GM19351 (cell line): ENCODE results near the gene ZP1.

Source experiments
- ATAC-seq: cut with Tn5 transposase; IDR thresholded peaks from one replicate; pipeline ENCODE4 v1.9.1; 2021; ENCODE audit warnings: mild to moderate bottlenecking, moderate library complexity; ENCODE audit not compliant: unreplicated experiment

Gene ZP1

DNA sequence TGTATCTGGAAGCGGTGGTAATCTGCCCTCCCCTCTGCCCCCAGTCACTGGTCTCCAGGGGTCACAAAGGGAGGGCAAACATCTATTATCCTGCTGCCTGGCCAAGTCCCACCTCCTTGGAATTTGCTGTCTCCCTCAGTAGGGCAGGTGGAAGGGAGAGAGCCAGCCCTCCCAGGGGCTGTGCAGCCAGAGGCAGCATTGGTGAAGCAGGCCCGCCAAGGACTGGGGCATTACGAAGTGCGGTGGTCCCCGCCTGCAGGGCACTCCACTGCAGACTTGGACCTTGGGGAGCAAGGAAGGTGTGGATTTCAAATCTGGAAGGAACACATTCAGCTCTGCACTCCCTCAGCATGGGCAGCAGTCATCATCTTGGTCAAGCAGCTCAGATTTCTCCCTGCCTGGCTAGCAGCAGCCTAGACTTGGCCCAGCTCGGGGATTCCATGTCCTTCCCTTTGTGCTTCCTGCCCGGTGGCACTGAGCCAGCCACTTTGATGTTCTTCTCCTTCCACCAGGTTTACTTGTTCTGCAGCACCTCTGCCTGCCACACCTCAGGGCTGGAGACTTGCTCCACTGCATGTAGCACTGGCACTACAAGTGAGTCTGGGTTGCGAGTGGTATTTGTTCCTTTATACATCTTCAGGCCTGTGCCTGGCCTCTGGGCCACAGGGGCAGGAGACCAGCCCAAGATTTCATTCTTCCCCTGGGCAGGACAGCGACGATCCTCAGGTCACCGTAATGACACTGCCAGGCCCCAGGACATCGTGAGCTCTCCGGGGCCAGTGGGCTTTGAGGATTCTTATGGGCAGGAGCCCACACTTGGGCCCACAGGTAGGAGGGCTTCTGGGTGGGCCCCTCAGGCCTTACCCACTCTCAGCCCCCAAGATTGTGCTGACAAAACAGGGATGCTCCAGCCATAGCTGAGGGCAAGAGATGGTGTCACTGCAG, 7.4 kb downstream of the ZP1 start:
- no peak for ATAC-seq

DNA sequence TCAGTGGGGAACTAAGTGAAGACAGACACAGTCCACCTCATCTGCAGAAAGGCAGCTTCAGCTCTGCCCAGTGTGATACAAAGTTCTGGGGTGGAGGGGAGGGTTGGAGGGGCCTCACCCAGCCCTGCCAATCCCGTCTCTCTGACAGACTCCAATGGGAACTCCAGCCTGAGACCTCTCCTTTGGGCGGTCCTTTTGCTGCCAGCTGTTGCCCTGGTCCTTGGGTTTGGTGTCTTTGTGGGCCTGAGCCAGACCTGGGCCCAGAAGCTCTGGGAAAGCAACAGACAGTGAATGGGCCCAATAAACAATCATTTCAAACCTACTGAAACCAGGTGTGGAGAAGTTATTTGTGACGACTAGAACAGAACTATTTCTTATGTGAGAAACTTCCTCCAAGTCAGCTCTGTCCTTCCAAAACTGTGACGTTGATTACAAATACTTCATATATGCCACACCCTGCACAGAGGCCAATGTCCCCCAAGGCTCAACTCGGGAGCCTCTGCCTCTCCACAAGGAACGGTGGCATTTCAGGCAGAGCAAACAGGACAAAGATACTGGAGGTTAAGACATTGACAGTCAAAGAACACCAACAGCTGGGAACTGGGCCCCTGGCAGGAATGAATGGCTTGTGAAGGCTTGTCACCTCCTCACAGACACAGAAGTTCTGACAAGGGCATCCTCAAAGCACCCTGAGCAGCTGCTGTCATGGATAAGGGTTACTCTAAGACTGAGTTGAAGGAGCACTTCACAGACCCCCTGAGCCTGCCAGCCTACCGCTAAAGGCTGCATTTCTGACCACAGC, 8.2 kb downstream of the ZP1 start:
- no peak for ATAC-seq

DNA sequence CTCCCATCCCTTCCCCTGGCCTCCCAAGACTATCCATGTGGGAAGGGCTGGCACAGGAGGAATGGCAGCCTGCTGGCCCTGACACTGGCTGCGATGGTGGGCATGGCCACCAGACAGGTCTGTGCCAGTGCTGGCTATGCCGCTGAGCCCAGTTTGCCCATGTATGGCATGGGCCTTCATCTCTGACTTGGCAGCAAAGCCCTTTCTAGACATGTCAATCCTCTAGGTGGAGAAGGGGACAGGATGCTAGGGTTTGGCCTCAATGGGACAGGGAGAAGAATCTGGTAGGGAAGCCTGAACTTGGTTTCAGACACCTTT, 8.8 kb downstream of the ZP1 start:
- ATAC-seq = no peak

DNA sequence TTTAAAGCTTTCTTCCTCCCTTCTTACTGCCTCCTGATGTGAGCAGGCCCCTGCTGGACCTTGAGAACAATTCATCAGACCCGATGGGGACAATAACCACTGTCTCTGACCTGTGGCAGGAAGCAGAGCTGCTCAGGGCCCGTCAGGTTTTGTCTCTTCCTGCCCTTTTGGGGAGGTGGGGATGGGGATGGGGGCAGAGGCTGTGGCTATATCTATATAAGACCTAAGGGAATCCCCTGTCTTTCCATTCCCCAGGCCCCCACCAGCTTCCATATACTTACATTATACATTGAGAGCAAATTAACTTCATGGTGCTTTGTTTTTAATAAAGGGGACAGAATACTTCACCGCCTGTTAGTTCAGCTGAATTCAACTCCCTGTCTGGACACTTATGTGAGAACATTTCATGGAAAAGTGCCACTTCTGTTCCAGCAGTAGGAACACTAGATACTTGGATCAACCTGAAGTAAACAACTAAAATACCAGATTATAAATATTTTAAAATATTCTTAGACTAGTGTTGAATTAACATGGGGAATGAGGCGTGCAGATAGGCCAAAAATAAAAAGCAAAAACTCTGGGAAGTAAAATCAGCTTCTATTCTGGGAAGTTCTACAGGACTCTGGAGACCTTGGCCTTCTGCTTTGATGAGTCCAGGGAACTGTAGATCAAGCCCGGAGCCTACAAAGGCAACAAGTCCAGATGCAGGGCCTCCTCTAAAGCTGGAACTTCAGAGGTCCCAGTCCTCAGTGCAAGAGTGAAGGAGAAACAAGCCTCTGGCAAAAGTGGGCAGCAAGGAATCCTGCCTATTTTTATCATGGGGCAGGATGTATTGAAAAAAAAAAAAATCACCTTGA, 11.1 kb downstream of the ZP1 start:
- ATAC-seq = no peak

DNA sequence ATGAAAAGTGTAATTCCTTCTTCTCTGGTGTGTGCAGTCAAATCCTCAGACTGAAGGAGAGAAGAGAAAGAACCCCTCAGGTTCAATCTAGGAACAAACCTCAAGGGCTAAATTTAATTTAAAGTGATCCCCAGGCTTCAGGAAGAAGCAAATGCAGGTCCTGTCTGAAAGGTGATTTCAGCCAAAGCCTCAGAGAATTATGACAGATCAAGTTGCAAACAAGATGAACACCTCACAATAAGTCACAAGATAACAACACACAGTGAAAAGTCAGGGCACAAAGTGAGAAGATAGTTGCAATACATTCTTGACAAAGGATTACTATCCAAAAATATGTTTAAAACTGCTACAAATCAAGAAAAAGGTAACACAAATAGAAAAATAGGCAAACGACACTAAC, 11.8 kb downstream of the ZP1 start:
- no peak for ATAC-seq

DNA sequence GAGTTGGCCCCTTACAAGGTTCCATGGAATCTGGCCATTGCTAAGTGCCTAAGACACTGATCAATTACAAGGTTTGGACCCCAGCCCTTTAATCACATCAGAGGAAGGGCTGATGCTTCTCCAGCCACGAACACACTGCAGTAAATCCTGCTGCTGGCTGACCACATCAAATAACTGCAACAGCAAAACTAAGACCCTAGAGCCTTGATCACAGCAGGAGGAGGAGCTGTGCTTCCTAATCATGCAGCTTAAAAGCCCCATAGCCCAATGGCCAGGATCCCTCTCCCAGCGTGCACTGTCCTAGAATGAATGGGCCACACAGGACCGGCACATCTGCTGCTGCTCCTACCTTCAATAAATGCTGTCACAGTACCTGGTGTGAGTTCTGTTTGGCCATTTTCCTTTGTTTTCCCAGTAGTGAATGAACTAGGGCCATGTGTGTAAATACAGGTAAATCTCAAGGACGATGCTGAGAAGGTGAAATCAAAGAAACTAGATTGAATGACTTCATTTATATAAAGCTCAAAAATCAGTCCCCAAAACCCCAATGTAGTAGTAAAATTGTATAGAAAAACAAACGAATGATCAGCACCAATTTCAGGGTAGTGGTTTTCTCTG, 12.7 kb downstream of the ZP1 start:
- no peak for ATAC-seq

DNA sequence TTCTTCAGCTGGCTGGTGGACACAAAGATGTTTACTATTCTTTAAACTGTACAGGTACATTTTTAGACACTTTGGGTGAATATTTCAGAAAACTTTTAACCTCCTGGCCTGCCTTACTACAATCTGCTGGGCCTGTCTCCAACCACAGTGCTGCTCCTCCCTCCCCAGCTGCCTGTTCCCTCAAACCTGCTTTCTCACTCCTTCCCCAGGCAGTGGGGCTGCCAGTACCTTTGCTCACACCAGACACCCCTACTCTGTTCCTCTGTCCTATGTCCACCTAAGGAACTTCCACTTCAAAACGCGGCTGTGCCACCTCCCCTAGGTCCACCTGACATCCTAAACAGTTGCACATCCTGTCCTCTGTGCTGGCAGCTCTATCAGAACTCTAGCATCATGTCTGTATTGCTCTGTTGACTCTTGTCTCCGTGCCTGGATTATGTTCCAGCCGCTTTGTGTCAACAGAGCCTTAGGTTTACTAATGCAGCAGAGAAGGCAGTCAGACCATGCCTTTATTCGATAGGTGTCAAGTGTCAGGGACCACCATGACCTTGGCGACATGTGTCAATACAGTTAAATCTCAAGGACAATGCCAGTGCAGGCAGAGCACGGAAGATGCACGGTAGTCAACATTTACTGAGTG, 13.4 kb downstream of the ZP1 start:
- ATAC-seq = no peak

DNA sequence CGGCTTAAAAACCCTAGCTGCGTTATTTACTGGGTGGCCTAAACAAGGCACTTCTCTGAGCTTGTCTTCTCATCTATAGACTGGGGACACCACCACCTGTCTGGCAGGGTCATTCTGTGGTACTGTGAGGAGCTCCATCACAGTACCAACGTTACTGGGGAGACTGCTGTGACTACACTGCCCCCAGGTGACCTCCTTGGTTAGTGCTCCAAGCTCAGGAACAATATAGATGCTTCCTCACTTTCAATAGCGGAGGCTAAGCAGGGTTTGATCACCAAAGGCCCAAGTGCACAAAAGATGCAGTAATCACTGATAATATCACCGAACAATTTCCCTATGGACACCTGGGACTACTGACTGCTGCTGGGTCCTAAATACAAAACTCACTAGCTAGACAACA, 20.2 kb downstream of the ZP1 start:
- ATAC-seq = no peak

DNA sequence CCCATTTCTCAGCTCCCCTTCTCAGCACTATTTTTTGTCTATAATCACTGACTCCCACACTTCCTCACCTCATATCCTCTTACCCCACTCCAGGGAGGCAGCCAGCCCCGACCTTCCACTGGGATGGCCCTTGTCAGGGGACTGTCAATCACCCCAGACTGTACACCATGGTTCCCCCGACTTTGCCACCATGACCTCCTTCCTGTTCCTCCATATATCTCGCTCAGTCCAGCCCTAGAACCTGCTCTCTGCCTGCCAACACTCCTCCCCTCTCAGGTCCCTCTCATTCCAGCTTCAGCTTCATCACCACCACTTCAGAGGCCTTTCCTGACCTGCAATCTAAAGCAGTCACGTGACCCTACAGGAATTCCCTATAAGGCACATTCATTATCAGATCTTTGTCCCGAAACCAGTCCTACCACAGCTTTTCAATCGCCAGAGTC, 22.5 kb downstream of the ZP1 start:
- no peak for ATAC-seq

DNA sequence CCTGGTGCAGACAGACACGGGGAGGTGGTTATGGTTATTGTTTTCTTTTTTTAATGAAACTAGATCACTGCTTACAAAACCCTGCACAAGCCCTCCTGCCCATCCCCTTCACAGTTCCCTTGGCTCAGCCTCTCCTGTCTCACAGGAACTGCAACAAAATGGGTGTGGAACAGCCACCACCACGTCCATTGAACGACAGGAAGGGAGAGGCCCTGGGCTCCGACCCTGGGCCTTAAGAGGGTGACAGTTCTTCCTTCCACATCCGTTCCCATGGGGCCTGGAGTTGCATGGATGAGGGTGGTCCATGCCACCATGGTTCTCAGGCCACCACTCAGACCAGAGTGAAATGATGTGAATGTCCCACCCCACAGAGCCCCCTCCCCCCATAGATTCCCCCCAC, 23.4 kb downstream of the ZP1 start:
- ATAC-seq = no peak

DNA sequence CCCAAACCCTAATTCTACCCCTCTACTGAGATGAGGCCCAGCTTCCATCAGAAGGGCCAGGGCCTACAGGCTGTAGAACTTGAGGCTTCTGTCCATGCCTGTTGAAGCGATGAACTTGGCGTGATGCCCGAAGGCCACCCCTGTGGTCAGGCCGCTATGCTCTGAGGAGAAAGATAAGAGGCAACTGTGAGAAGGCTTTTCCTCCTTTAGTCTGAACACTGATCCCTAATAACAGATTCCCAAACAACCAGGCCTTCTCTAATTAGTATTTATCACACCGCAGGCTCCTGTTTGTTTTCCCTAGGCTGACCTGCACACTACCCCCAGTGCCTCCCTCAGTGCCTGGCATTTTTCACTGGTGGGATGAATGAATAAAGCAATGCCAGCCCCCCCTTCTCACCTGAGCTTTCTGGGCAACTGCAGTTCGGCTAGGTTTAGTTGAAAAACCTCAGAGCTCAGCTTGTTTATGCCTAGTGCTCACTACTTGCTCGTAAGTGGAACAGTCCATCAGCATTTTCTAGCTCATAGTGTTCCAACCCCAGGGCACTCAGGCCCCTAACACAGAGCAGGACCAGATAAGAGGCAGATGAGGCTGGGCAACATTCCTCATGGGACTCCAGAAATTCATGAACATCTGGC, 23.9 kb downstream of the ZP1 start:
- no peak for ATAC-seq

DNA sequence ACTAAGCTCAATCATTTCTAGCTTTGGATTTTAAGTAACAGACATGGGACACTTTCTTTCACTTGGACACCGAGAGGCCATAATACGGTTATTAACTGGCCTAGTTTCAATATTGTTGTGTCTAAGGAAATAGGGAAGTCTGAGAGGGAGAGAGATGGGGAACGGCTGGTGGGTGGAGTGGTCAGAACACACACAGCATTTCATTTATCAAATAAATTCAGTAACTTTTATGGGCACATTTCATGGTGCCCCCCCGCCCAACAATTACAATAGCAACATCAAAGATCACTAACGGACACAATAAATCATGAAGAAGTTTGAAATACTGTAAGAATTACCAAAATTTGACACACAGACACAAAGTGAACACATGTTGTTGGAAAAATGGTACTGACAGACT, 28.3 kb downstream of the ZP1 start:
- ATAC-seq = no peak

DNA sequence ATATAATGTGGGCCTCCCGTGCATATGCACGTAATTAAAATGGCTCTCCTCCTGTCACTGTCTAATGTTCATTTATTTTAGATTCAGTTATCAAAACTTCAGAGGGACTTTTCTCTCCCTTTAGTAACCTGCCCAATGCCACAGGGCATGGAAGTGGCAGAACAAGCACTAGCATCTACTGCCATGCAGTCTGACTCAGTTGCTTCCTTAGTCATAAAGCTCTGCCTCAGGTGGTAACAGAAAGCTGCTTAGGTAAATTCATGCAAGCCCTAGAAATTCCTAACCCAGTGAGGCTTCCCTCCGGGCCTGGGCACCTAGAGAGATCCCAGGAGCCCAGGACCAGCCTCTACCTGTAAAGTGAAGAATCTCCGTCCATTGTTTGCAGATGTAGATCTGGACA, 30.2 kb downstream of the ZP1 start:
- ATAC-seq = no peak

DNA sequence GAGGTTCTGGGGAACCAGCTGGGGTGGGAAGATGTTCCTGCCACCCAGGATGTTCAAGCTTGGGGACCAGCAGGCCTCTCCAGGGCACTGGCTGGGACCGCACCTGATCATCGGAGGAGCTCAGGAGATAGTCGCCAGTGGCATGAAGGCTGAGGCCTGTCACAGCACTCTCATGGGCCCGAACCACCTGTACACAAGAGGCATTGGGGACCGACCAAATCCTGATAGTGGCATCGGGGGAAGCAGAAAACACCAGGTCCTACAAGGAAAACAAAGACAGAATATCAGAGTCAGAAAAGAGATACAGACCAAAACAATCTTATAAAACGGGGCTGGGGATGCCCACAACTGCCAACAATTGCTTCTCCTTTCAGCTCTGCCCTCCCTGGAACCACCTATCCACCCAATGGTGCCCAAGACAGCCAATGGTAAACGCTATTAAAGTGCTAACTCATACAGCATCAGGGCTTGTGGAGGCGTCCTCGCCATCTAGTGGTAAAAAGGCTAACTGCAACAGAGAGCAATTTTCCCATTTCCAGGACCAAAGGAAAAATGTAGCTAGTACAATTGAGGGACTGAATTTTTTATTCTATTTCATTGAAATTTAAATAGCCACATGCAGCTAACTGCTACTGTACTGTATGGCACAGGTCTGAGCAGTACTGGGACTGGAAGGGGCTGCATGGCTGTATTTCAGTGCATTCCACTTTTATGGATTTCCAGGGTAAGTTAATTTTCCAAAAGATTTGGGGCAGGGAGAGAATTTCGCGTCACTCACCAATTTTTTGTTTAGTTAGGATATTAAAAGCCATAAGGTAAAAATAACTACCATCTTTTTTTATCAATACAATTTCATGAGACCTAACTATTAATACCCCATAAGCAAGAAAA, 31.9 kb downstream of the ZP1 start:
- ATAC-seq = no peak

DNA sequence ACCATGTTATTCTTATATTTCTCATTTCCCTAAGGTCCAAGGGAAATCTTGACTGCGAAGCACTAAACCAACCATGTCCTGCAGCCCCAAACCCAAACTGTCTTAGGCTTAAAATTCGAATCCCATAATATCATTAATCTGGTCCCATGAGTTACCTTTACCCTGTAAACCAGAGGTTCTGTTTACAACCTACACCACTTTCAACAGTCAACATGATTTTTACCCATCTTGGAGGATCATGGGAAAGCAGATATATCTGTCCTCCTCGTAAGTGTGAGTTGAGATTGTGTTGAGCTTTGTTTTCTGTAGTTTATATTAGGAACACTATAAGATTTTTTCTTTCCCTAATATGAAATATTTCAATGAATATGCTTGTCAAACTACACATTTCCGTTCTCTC, 32.6 kb downstream of the ZP1 start:
- ATAC-seq = no peak

DNA sequence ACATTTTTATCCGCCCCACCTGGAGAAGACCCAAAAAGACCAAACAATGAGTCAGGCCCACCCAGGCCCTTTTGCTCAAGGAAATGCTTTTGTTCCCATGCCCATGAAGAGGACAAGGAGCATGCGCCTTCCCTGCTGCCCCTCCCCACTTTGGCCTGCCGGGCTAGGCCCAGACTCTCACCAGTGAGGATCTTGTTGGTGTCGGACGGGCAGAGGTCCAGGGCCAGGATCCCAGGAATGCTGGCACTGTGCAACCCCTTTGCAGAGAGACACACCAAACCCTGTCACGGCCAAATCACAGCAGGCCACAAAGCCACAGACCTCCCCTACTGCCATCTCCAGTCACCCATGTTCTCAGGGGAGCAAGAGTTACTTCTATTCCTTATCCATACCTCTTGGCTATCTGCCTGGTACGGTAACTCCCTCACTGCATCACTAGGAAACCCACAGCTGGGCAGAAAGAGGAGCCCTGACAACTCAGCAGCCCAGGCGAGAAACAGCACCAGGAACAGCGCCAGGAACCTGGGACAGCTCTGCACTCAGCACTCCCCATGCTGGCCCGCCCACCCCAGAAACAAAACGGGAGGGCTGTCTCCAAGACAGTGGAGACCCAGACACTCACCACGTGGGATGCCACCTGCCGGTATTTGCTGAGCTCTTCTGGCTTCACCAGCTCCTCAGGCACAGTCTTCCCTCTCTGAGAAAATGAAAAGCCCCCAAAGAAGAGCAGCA, 33.5 kb downstream of the ZP1 start:
- no peak for ATAC-seq

DNA sequence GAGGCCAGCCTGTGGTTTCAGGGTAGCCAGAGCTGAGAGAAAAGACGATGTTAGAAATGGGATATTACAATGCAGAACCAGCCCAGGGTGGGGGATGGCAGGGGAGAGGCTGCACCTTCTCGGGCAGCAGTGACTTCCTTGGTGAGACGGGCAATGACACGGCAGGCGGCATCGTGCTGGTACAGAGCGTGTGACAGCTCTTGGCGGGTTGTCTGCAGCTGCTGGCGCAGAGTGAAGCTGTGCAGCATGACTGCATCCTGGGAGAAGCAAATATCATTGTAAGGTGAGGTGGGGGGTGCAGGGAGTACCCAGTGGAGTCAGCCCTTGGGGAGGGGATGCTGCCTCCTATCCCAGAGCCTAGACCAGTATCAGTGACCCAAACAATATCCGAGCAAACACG, 35.3 kb downstream of the ZP1 start:
- no peak for ATAC-seq

DNA sequence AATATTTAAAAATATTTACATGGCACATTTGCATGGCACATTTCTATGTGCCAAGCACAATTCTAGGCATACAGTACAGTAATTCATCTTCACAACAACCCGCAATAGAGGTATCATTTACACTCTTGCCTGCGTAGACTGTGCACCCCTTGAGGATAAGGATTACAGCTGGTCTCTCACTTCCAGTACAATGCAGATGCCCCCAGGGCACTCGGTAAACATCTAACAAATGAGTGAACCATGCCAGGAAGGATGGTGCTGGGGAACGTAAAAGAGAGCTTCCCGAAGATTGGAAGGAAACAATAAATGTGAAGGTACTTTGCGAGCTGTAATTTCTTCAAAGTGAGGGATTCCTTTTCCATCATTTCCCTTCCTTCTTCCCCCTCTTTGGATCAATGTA, 37.7 kb downstream of the ZP1 start:
- no peak for ATAC-seq
